Activated CD4-positive, alpha-beta T cell treated with anti-CD3 and anti-CD28 coated beads, Interleukin-2, amount 50 U/mL, for 4 hours (primary cell): ENCODE results near the gene FCGR3A.

Experiments used
- DNase-seq, 2 experiments: peaks; one replicate each; pipeline ENCODE4 v3.0.0-alpha.2; 2020

FCGR3A gene

DNA sequence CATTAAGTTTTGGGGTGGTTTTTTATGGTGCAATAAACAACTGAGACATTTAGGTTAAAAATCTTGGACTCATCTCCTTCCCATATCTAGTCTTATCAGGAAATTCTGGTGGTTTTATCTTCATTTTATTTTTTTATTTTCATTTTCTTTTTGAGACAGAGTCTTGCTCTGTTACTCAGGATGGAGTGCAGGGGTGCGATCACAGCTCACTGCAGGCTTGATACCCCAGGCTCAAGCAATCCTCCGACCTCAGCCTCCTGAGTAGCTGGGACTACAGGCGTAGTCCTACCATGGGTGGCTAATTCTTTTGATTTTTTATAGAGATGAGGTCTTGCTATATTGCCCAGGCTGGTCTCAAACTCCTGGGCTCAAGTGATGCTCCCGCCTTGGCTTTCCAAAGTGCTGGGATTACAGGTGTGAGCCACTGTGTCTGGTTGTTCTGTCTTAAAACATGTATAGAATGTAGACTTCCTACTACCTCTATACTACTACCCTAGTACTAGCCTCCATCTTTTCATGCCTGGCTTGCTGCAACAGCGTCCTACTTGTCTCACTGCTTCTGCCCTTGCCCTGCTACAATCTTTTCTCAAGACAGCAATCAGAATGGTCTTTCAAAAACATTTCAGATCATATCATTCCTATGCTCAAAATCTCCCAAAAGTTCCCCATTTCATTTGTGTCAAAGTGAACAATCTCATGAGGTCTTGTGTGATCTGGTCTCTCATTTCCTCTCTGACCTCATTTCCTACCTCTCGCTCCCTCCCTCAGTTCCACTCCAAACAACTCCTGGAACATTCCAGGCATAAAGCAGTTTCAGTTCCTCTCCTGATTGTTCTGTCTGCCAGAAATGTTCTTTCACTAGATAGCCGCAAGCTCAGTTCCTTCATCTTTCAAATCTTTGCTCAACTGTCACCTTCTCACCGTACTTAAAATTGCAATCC, 50.2 kb downstream of the FCGR3A start:
- DNase-seq = no peak

- DNase-seq = no peak
Observed at GRCh38 chr1:161498646-161499045, 51.0 kb downstream of the FCGR3A start.

GRCh38 chr1:161497961-161498360, 51.7 kb downstream of the FCGR3A start:
- no peak for DNase-seq

GRCh38 chr1:161495490-161495889, 54.1 kb downstream of the FCGR3A start:
- no peak for DNase-seq

DNA sequence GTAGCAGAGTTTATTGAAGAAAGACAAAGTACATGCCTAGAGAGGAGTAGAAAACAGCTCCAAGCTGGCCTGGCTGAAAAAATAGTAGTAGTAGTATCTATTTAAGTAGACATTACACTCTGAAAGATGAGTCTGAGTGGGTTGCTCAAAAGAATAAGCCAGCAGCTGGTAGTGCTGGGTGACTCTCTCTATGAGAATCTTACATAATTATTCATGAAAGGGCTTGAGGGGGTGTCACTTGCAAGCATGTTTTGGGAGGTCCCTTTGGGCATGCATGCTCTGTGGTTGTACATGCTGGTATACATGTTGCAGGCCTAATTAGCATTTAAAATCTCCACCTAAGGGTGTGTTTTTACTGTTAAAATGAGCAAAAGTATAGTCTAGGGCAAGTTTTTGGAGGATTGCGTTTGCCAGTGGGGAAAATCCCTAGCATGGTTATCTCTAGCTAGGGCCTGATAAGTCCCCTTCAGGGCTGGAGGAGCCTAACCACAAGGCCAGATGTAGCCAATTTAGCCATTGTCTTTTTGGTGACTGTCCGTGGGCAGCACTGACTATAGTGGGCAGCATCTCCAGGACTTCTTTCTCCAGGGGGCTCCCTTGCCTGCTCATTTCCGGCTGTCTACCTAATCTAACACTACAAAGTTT, 55.4 kb downstream of the FCGR3A start:
- DNase-seq = no peak

- no peak for DNase-seq
Observed at GRCh38 chr1:161492827-161493226, 56.8 kb downstream of the FCGR3A start.
